Liver (tissue), 3 donors: Measurements from ENCODE around the gene INO80D.
"Not testable (repeated sequence)": the region's sequence is repeated elsewhere in the genome, so short reads cannot be mapped to it uniquely, and the experiment has no call there.

ENCODE experiments used
- CTCF ChIP-seq: fragments of 150-350 bp; IDR thresholded peaks from 2 replicates; pipeline ENCODE4 v1.5.1; 2017; ENCODE audit warnings: improper control_type of control experiment, low read depth, low read length; ENCODE audit not compliant: missing input control
- GABPA ChIP-seq, 2 donors: IDR thresholded peaks in 1 of 2; conservative IDR thresholded peaks in 1 of 2; 2 replicates each; pipeline ENCODE4 v1.6.1; 2016; ENCODE audit warnings: antibody characterized with exemption in 2 of 2, mild to moderate bottlenecking in 1 of 2, moderate library complexity in 1 of 2
- HNF4G ChIP-seq: IDR thresholded peaks from 2 replicates; pipeline ENCODE4 v1.6.1; 2016; ENCODE audit warnings: antibody characterized with exemption
- JUND ChIP-seq, 2 donors: IDR thresholded peaks; 2 replicates each; pipeline ENCODE4 v1.6.1; 2016; ENCODE audit warnings: antibody characterized with exemption in 2 of 2
- MAX ChIP-seq: IDR thresholded peaks from 2 replicates; pipeline ENCODE4 v1.6.1; 2016; ENCODE audit warnings: antibody characterized with exemption
- REST ChIP-seq: IDR thresholded peaks from 2 replicates; pipeline ENCODE4 v1.6.1; 2016; ENCODE audit warnings: antibody characterized with exemption, mild to moderate bottlenecking
- SP1 ChIP-seq: IDR thresholded peaks from 2 replicates; pipeline ENCODE4 v1.6.1; 2018; ENCODE audit warnings: antibody characterized with exemption, mild to moderate bottlenecking
- TAF1 ChIP-seq: conservative IDR thresholded peaks from 2 replicates; pipeline ENCODE4 v1.6.1; 2016; ENCODE audit warnings: antibody characterized with exemption, mild to moderate bottlenecking
- YY1 ChIP-seq: IDR thresholded peaks from 2 replicates; pipeline ENCODE4 v1.6.1; 2016; ENCODE audit warnings: antibody characterized with exemption, mild to moderate bottlenecking
- TF ChIP-seq, protein P1 (sequence below): IDR thresholded peaks from 2 replicates; pipeline ENCODE4 v1.6.1; 2016; ENCODE audit warnings: antibody characterized with exemption
- donor health status: healthy.
- donor health status: healthy.

DNA sequence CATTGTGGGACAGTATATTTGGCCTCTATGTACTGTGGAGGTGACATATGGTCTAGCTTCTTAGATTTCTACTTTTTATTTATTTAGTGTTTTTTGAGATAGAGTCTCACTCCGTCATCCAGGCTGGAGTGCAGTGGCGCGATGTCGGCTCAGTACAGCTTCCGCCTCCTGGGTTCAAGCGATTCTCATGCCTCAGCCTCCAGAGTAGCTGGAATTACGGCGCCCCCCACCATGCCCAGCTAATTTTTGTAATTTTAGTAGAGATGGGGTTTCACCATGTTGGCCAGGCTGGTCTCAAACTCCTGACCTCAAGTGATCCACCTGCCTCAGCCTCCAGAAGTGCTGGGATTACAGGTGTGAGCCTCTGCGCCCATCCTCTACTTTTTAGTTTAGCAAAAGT lies 99.6 kb downstream of the INO80D start:
- not testable (repeated sequence) for TF ChIP-seq REST; CTCF; HNF4G; MAX; JUND (IDR thresholded peaks at IDR 0.05); SP1; YY1; TAF1; GABPA (IDR thresholded peaks at IDR 0.05 in 1 of 2, conservative IDR thresholded peaks at IDR 0.05 in 1 of 2)
- TF ChIP-seq, protein P1, sequence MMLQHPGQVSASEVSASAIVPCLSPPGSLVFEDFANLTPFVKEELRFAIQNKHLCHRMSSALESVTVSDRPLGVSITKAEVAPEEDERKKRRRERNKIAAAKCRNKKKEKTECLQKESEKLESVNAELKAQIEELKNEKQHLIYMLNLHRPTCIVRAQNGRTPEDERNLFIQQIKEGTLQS: not testable (repeated sequence)
